Vagina (tissue), 2 donors: Measurements from ENCODE around the gene INTS6. TPM values are rescaled to one million over a fixed set of nuclear protein-coding genes. Genes with fewer than 3 reads are reported as not detected.

Experiments
- DNase-seq, 2 donors: peaks; one replicate each; pipeline ENCODE4 v3.0.0-alpha.2; 2017; ENCODE audit errors: extremely low spot score in 2 of 2
- H3K27ac ChIP-seq: fragments of 200-600 bp; sonication (generic); one replicate; pipeline ENCODE4 v1.5.1; 2019
- H3K27me3 ChIP-seq: fragments of 200-600 bp; sonication (generic); one replicate; pipeline ENCODE4 v1.5.1; 2019
- H3K36me3 ChIP-seq, 2 donors: fragments of 200-600 bp; sonication (generic); one replicate each; pipeline ENCODE4 v1.5.1; 2017 to 2019
- H3K4me1 ChIP-seq: fragments of 200-600 bp; sonication (generic); one replicate; pipeline ENCODE4 v1.5.1; 2019
- H3K4me3 ChIP-seq, 2 donors: fragments of 200-600 bp; sonication (generic); 1 replicate in 1 of 2; 2 replicates in 1 of 2; pipeline ENCODE4 v1.5.1; 2016 to 2019
- H3K9me3 ChIP-seq: fragments of 200-600 bp; sonication (generic); one replicate; pipeline ENCODE4 v1.5.1; 2019
- POLR2A ChIP-seq, 2 donors: fragments of 450-650 bp; IDR thresholded peaks; one replicate each; pipeline ENCODE4 v1.6.1; 2017; ENCODE audit warnings: antibody characterized with exemption in 2 of 2, mild to moderate bottlenecking in 2 of 2, moderate library complexity in 2 of 2
- POLR2AphosphoS5 ChIP-seq, 2 donors: sonication (generic); formaldehyde crosslinking; IDR thresholded peaks; one replicate each; pipeline ENCODE4 v1.9.0; 2017; ENCODE audit warnings: antibody characterized with exemption in 2 of 2, mild to moderate bottlenecking in 2 of 2, low read depth in 1 of 2; ENCODE audit not compliant: insufficient read depth in 1 of 2
- intact Hi-C: fragments of 100-400 bp; cut with DNase I; formaldehyde crosslinking; loops from one replicate; pipeline ENCODE4 v1.15.1; 2023
- total RNA-seq: library from RNA; depleted of rRNA; stranded (reverse); fragments of >200 nt; gene quantifications from one replicate; pipeline ENCODE4 v1.2.3, GENCODE V29; 2016
- TF ChIP-seq, protein P1 (sequence below), 3 experiments: fragments of 450-650 bp in 2 of 3; fragments of 200-600 bp in 1 of 3; sonication (generic) in 1 of 3; IDR thresholded peaks; one replicate each; pipeline ENCODE4 v1.5.1; 2017 to 2019; ENCODE audit warnings: antibody characterized with exemption in 3 of 3, mild to moderate bottlenecking in 2 of 3, moderate library complexity in 2 of 3

INTS6 gene
- total RNA-seq, 1 donor from 2014 or later: 56.2 TPM

DNA sequence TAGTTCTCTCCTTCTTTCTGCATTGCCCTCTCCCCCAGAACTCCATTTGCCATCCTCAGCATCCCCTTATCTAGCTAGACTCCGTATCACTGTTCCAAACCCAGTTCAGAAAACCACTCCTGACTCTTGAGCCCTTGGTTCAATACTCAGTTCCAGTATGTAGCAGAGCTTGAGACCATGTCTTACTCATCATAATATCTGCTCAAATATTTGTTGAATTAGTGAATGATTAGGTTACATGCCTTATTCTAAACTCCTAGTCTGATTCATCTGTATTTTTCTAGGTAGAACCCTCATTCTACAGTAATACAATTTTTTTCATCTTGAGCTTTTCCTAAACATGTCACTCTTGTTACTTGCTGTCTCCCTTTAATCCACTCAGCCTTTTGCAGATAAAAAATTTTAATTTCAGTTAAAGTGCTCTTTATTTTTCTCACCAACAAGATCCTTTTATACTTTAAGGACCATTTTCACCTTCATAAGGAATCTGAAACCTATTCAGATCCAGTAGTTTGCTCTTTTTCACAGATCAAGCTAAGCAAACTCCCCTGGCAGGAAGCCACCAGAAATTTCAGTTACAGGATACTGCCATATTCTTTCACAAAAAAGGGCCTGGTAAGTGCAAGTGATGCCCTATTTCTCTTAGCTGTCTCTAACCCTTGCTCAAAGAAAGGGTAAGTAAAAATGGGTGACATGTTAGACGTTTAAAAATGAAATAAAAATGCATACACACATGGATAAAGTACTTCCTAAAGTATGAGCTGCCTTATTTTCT is 23.1 kb upstream of the INTS6 start:
- Histone ChIP-seq H3K36me3 (no peaks in the 10 kb centered on the region), H3K4me1 (no peaks in the 10 kb centered on the region), H3K9me3 (no peaks in the 10 kb centered on the region), H3K27me3 (no peaks in the 10 kb centered on the region), H3K4me3 (no peak overlapping the region), H3K27ac (no peak overlapping the region)
- no peak for DNase-seq
- intact Hi-C loops: no loop called here
- no peak for TF ChIP-seq POLR2AphosphoS5 (IDR thresholded peaks at IDR 0.05; ENCODE audit: insufficient read depth in 1 of 2, low read depth in 1 of 2)
- TF ChIP-seq, protein P1, sequence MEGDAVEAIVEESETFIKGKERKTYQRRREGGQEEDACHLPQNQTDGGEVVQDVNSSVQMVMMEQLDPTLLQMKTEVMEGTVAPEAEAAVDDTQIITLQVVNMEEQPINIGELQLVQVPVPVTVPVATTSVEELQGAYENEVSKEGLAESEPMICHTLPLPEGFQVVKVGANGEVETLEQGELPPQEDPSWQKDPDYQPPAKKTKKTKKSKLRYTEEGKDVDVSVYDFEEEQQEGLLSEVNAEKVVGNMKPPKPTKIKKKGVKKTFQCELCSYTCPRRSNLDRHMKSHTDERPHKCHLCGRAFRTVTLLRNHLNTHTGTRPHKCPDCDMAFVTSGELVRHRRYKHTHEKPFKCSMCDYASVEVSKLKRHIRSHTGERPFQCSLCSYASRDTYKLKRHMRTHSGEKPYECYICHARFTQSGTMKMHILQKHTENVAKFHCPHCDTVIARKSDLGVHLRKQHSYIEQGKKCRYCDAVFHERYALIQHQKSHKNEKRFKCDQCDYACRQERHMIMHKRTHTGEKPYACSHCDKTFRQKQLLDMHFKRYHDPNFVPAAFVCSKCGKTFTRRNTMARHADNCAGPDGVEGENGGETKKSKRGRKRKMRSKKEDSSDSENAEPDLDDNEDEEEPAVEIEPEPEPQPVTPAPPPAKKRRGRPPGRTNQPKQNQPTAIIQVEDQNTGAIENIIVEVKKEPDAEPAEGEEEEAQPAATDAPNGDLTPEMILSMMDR (IDR thresholded peaks at IDR 0.05): no peak
- TF ChIP-seq POLR2A (IDR thresholded peaks at IDR 0.05): no peak

DNA sequence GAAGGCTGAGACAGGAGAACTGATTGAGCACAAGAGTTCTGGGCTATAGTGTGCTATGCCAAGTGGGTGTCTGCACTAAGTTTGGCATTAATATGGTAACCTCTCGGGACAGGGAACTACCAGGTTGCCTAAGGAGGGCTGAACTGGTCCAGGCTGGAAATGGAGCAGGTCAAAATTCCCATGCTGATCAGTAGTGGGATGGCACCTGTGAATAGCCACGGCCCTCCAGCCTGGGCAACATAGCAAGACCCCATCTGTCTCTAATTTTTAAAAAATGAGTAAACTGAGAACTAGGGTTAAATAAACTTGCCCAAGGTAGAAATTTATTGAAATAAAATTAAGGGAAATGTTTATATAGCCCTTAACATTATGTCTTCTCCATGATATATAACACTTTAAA is 17.0 kb upstream of the INTS6 start:
- no peaks in the 10 kb centered on the region for H3K4me1 ChIP-seq
- no peak for TF ChIP-seq POLR2A (IDR thresholded peaks at IDR 0.05)
- TF ChIP-seq POLR2AphosphoS5 (IDR thresholded peaks at IDR 0.05; ENCODE audit: insufficient read depth in 1 of 2, low read depth in 1 of 2): no peak
- TF ChIP-seq, protein P1 (IDR thresholded peaks at IDR 0.05): no peak
- intact Hi-C loops: no loop called here
- H3K27me3 ChIP-seq: no peaks in the 10 kb centered on the region
- DNase-seq: no peak
- no peaks in the 10 kb centered on the region for H3K9me3 ChIP-seq
- H3K36me3 ChIP-seq: no peaks in the 10 kb centered on the region
- no peak overlapping the region for H3K27ac ChIP-seq
- H3K4me3 ChIP-seq: no peak overlapping the region

DNA sequence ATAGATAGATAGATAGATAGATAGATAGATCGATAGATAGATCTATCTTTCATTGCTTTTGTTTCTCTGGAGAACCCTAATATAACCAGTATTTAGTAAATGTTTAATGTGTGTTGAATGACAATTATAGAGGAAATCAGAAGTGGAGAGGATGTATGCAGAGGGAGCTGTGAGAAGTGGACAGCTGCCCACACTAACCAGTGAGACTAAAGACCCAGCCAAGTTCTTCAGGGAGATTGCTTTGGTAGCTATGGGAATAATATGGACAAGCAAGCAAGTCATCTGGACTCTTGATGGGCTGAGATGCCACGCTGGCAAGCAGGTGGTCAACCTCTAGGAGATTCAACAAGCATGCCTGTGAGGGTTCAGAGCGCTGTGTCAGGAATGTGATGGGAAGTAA is 14.9 kb upstream of the INTS6 start:
- H3K4me1 ChIP-seq: no peaks in the 10 kb centered on the region
- no peak overlapping the region for H3K27ac ChIP-seq
- DNase-seq: no peak
- no peak overlapping the region for H3K4me3 ChIP-seq
- H3K27me3 ChIP-seq: no peaks in the 10 kb centered on the region
- H3K9me3 ChIP-seq: no peaks in the 10 kb centered on the region
- no peaks in the 10 kb centered on the region for H3K36me3 ChIP-seq
- TF ChIP-seq POLR2A (IDR thresholded peaks at IDR 0.05) (no peak), POLR2AphosphoS5 (IDR thresholded peaks at IDR 0.05; ENCODE audit: insufficient read depth in 1 of 2, low read depth in 1 of 2) (no peak)
- TF ChIP-seq, protein P1 (IDR thresholded peaks at IDR 0.05): no peak
- intact Hi-C loops: no loop called here

DNA sequence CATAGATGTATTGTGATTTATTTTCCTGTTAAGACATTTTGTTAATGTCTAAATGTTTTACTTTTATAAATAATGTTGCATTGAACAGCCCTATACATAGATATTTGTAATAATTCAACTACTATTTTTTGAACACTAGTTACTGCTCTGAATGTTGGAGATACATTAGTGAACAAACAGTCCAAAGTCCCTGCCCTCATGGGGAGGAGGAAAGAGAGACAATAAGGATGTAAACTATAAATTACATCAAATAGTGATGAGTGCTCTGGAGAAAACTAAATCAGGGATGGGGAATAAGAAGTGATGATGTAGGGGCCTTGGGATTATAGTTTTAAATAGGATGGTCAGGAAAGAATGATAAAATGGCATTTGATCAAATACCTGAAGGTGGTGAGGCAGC is 12.3 kb upstream of the INTS6 start:
- H3K36me3 ChIP-seq: no peaks in the 10 kb centered on the region
- TF ChIP-seq POLR2A (IDR thresholded peaks at IDR 0.05) (no peak), POLR2AphosphoS5 (IDR thresholded peaks at IDR 0.05; ENCODE audit: insufficient read depth in 1 of 2, low read depth in 1 of 2) (no peak)
- TF ChIP-seq, protein P1 (IDR thresholded peaks at IDR 0.05): no peak
- no peak for DNase-seq

DNA sequence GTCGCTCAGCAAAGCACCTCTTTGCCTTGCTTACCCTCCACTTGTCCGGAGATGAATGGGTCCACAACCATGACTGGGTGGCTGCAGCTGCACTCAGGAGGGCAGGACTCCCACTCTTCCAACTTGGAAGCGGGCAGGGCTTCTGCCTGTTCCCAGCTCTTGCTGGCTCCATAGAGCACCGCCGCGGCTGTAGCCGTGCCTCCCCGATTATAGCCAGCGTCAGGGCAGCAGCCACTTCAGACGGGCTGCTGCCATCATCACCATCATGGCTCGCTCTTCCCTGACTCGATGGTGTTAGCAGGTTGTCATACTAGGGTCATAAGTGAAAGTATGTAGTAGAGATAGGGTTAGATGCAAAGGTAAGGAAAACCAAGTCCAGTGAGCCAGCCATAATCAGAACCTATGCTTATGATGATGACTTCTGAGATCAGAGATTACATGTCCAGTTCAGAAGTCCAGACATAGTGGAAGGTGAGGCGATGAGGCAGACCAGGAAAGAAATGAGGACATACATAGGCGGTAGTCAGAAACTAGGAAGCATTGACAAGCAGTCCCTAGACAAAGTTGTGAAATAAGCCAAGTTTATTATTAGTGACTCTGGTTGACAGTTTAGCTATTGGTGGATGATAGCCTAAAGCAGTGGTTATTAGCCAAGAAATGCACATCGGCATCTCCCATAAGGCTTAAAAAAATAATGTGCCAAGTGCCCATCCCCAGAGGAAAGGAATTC is 4.4 kb upstream of the INTS6 start:
- H3K4me3 ChIP-seq: no peak overlapping the region
- TF ChIP-seq, protein P1 (IDR thresholded peaks at IDR 0.05): no peak
- no peak for TF ChIP-seq POLR2AphosphoS5 (IDR thresholded peaks at IDR 0.05; ENCODE audit: insufficient read depth in 1 of 2, low read depth in 1 of 2)
- TF ChIP-seq POLR2A (IDR thresholded peaks at IDR 0.05): no peak
- intact Hi-C loops: no loop called here

More for the DNA sequence above, 12.3 kb upstream of the INTS6 start:
- Histone ChIP-seq H3K27ac (no peak overlapping the region), H3K4me3 (no peak overlapping the region), H3K27me3 (no peaks in the 10 kb centered on the region), H3K9me3 (no peaks in the 10 kb centered on the region), H3K4me1 (no peaks in the 10 kb centered on the region)
- intact Hi-C loops: no loop called here

More for the DNA sequence above, 4.4 kb upstream of the INTS6 start:
- peaks cover 16% of the 10 kb centered on the region for H3K4me1 ChIP-seq
- H3K27me3 ChIP-seq: no peaks in the 10 kb centered on the region
- no peak for DNase-seq
- no peaks in the 10 kb centered on the region for H3K9me3 ChIP-seq
- H3K27ac ChIP-seq: no peak overlapping the region
- peaks cover 0 to 16% of the 10 kb centered on the region in 2 donors for H3K36me3 ChIP-seq
